Limb (tissue), 2 donors: Measurements from ENCODE around the gene NRIP1.

Experiments used
- DNase-seq, 2 donors: peaks; one replicate each; pipeline ENCODE4 v3.0.0-alpha.2; 2016; ENCODE audit errors: extremely low spot score in 2 of 2

NRIP1 gene

DNA sequence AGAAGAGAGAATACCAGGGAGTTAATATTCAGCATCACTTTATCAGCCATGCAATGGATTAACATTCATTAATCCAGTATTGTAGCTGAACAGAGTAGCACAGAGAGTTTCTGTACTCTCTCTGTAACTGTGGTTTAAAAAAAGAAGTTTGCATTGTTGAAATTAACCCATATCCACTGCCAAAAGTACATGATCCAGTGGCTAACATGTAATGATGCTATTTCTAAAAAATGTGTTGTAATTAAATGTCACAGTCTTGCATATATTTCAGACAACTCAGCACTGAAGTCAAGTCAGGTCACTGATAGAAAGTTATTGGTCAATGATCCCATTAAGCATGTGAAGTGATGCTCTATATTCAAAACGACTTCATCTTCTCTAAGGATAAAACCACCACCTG lies 141.3 kb downstream of the NRIP1 start:
- DNase-seq: no peak

DNA sequence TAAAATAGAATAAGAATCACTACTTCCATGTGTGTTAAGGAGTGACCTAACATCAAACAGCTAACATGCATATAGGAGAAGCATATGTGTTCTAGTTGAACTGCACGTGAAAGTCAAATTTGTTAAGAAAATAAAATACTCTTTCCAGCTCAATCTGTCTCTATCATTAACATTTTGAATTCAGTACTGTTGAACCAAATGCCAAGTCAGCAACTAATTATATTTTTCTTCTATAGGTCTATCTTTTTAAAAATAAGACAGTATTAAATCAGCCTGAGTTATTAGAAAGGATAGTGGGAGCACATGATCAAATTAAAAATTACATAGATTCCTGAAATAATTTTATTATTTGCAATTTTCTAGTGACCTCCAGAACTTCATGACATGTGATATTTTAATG lies 141.8 kb downstream of the NRIP1 start:
- DNase-seq: no peak

DNA sequence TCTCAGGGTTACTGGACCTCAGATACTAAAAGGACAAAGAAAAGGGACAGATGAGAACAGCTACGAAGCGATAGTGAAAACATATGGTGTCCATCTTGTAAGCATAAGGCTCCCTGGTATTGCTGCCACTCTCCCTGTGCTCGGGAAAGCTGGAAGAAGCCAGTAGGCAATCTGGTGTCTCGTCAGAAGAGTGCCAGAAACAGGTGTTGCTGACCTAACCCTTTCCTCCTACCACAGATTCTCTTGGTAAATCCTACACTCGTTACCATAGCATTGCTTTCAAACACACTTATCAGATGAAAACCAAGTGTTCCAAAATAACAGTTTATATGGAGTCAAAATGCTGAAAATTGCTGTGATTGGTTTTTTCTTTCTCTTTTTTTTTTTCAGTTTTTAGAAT lies 146.3 kb downstream of the NRIP1 start:
- no peak for DNase-seq

GRCh38 chr21:14917762-14918161 lies 147.0 kb downstream of the NRIP1 start:
- no peak for DNase-seq

GRCh38 chr21:14916676-14917141 lies 148.1 kb downstream of the NRIP1 start:
- no peak for DNase-seq

DNA sequence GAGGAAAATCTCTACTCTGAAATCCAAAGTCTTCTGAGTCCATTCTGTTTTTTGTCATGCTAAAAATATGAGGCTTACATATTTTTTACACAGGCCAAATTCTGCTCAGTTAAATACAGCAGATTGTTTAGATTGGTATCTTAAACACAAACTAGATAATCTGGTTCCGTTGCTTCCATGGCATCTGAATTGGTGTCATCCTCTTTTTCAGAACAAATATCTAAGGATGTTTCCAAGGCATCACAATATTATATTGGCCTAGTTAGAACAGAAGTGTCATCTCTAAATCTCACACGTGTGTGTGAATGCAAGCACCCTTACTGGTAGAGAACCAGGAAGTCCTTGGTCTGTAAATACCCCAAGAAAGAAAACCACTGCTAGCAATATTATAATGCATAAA lies 151.2 kb downstream of the NRIP1 start:
- no peak for DNase-seq

GRCh38 chr21:14911351-14911750 lies 153.4 kb downstream of the NRIP1 start:
- no peak for DNase-seq
